ENCODE data around the gene AKAP13.
"Not testable (repeated sequence)": the region's sequence is repeated elsewhere in the genome, so short reads cannot be mapped to it uniquely, and the experiment has no call there.

AKAP13 gene

GRCh38 chr15:85412066-85412465 lies 31.7 kb downstream of the AKAP13 start:
- DNase-seq = no peak

- DNase-seq = peak; percentile 51 to 59
Measured at GRCh38 chr15:85412956-85413854, 32.8 kb downstream of the AKAP13 start.

GRCh38 chr15:85414037-85414436 lies 33.6 kb downstream of the AKAP13 start:
- no peak for DNase-seq

GRCh38 chr15:85414495-85414894 lies 34.1 kb downstream of the AKAP13 start:
- no peak for DNase-seq

- DNase-seq = no peak
Measured at GRCh38 chr15:85414991-85415390, 34.6 kb downstream of the AKAP13 start.

GRCh38 chr15:85415783-85416182 lies 35.4 kb downstream of the AKAP13 start:
- DNase-seq = no peak

- no peak for DNase-seq
Measured at GRCh38 chr15:85417276-85417675, 36.9 kb downstream of the AKAP13 start.

- DNase-seq = no peak
Measured at GRCh38 chr15:85419161-85419560, 38.8 kb downstream of the AKAP13 start.

GRCh38 chr15:85421116-85421925 lies 40.9 kb downstream of the AKAP13 start:
- no peak for DNase-seq

GRCh38 chr15:85422607-85423006 lies 42.2 kb downstream of the AKAP13 start:
- no peak for DNase-seq

GRCh38 chr15:85423256-85423655 lies 42.9 kb downstream of the AKAP13 start:
- no peak for DNase-seq

GRCh38 chr15:85424154-85424553 lies 43.8 kb downstream of the AKAP13 start:
- DNase-seq = no peak

- no peak for DNase-seq
Measured at GRCh38 chr15:85426481-85426880, 46.1 kb downstream of the AKAP13 start.

- no peak for DNase-seq
Measured at GRCh38 chr15:85427286-85428028, 47.1 kb downstream of the AKAP13 start.

GRCh38 chr15:85429522-85429921 lies 49.1 kb downstream of the AKAP13 start:
- DNase-seq = no peak

- DNase-seq = no peak
Measured at GRCh38 chr15:85430406-85431204, 50.2 kb downstream of the AKAP13 start.

GRCh38 chr15:85439996-85440395 lies 59.6 kb downstream of the AKAP13 start:
- no peak for DNase-seq

GRCh38 chr15:85440451-85440850 lies 60.0 kb downstream of the AKAP13 start:
- DNase-seq = no peak

- not testable (repeated sequence) for DNase-seq
Measured at GRCh38 chr15:85441854-85442253, 61.5 kb downstream of the AKAP13 start.

GRCh38 chr15:85443046-85443445 lies 62.6 kb downstream of the AKAP13 start:
- DNase-seq = no peak

- DNase-seq = peak in 1 of 2 donors; percentile 16
Measured at GRCh38 chr15:85443593-85444087, 63.2 kb downstream of the AKAP13 start.

GRCh38 chr15:85444122-85444745 lies 63.8 kb downstream of the AKAP13 start:
- no peak for DNase-seq
